Epidermal melanocyte (primary cell): ENCODE results near the gene RELB.

Source experiments
- DNase-seq: peaks from one replicate; pipeline ENCODE4 v3.0.0; 2011; ENCODE audit warnings: low spot score; ENCODE audit not compliant: insufficient read length

The RELB gene

GRCh38 chr19:45058622-45059159 is 57.4 kb downstream of the RELB start:
- no peak for DNase-seq

DNA sequence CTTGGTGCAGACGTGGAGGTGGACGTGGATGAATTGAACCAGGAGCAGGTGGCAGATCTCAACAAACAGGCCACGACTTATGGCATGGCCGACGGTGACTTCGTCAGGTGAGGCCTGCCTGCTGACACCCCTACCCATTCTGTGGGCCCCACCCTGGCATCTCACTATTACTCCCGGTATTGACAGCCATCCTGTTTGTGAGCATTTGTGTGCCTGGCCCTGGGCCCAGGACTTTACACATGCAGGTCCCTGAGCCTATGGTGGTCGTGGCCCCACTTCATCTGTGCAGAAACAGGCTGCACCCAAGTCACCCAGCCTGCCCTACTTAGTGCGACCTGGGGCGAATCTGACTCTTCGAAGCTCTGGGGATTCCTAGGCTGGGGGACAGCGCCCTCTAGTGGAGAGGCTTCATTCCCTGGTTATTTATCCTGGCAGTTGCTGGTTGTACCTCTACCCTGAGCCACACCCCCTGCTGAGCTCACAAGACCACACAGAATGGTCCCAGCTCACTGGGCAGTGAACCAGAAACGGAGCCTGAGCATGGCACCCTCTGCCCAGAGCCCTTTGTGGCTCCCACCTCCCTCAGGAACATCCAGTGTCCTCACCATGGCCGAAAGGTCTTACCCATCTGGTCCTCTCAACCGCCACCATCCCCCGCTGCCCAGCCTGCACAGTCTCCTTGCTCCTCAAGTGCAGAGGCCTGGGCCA is 58.1 kb downstream of the RELB start:
- peak; percentile 77 for DNase-seq

DNA sequence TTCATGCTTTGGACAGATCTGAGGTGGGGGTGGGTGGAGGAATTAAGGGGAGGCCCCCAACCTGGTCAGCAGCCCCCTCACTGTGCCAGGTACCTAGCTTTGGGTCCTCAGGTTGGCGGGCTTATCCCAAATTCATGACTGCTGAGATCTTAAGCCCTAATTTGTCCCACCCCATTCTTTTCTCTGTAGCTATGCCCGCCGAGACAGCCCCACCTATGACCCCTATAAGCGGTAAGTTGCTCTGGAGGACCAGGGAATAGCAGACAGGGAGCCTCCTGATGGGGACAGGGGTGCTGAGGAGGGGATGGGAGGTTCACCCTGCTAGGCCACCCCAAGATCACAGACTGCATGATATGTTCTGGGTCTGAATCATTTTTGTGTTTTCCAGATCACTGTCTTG is 60.7 kb downstream of the RELB start:
- DNase-seq = no peak

DNA sequence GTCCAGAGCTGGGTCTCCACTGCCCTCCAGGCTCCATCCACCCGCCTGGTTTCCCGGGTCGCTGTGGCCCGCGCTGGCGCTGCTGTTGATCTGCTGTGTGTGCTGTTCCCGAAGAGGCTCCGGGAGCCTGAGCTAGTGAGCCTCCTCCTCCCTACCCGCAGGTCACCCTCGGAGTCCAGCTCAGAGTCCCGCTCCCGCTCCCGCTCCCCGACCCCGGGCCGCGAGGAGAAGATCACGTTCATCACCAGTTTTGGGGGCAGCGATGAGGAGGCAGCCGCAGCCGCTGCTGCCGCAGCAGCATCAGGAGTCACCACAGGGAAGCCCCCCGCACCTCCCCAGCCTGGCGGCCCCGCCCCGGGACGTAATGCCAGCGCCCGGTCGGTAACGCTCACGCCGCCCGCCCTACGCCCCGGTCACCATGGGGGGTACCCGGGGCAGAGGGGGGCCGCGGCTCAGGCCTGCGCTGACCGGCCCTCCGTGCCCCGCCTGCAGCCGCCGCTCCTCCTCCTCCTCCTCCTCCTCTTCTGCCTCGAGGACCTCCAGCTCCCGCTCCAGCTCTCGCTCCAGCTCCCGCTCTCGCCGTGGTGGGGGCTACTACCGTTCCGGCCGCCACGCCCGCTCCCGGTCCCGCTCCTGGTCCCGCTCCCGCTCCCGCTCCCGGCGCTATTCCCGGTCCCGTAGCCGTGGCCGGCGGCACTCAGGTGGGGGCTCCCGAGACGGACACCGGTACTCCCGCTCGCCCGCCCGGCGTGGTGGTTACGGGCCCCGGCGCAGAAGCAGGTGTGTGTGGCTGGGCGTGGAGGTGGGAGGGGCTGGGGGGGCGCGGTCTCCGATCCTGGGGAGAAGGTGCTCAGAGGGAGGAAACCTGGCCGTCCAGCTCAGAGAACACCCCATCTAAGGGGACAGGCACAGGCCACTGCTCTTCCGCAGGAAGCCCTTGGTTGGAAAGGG is 62.9 kb downstream of the RELB start:
- no peak for DNase-seq

DNA sequence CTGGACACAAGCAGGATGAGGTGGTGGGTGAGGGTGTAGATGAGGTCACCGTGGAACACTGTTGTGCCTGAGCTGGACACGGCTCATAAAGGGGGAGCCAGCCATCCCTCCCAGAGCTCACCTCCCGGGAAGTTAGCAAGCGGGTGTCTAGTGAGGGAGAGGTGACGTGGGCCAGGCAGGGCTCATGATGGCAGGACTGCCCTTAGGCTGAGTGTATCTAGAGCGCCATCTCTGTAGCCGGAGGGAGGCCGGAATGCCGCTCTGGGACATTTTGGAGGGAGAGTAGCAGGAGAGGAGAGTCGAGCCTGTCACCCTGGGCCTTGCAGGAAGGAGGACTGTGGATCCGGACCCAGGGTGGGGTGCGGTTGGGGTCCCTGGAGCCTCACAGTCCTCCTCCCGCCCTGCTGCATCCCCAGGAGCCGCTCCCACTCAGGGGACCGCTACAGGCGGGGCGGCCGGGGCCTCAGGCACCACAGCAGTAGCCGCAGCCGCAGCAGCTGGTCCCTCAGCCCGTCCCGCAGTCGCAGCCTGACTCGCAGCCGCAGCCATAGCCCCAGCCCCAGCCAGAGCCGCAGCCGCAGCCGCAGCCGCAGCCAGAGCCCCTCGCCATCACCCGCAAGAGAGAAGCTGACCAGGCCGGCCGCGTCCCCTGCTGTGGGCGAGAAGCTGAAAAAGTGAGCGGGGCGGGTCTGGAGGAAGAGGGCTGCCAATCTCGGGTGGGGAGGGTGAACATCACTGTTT is 65.8 kb downstream of the RELB start:
- no peak for DNase-seq

DNA sequence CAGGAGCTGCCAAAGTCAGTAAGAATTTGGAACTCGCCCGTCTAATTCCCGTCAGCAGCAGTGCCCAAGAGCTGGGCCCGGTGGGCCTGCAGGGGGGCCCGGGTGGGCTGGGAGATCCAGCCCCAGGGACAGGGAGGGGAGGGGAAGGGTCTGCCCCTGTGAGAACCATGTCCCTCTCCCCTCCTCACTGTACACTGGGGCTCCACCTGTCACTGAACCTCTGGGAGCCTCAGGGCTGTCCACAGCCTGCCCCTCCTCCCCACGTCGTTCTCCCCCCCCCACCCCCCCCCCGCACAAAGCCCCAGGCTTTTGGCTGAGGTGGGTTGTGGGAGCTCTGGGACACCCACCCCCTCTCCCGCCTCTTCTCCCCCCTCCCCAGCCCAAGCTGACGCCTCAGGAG is 66.8 kb downstream of the RELB start:
- DNase-seq = no peak

DNA sequence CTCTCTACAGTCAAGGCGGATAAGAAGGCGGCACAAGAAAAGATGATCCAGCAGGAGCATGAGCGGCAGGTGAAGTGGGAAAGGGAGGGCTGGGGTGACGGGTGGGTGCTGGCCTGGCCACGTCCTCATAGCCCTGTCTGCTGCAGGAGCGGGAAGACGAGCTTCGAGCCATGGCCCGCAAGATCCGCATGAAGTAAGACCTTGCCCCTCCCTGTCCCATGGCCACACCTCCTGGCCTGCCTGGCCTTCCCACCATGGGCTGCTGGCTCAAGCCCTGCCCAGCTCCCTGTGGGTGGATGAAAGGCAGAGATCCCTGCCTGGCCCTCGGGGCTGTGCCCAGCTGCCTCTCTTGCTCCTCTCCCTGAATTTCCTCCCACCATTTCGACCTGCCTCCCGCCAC is 67.8 kb downstream of the RELB start:
- DNase-seq = no peak

- no peak for DNase-seq
These were observed 69.0 kb downstream of the RELB start for GRCh38 chr19:45070214-45070613.

DNA sequence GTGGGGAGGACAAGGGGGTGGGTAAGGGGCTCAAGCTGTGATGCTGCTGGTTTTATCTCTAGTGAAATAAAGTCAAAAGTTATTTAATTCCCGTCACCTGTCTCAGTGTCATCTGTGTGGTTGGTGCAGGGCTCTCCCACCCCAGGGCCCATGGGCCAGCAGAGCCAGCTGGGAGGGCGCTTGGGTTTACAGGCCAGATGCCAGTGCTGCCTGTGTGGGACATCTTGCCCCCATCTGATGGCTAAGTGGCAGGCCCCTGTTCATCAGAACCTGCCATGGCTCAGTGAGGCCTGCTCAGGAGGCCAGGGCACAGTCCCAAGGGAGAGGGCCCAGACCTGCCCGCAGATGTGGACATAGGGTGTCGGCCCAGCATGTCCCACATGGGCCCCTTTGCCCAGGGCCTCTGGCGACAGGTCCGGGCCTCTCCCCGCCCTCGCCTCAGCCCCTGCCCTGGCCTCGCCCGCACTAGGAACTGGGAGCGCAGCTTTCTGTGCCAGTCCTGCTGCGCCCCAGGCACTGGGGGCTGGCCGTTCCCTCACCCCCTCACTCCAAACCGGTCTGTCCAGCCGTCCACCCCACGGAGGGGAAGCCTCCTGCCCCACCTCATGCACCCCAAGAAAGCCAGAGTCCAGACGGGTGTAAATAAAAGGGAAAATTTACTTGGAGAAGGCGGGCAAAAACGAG is 69.7 kb downstream of the RELB start:
- no peak for DNase-seq

DNA sequence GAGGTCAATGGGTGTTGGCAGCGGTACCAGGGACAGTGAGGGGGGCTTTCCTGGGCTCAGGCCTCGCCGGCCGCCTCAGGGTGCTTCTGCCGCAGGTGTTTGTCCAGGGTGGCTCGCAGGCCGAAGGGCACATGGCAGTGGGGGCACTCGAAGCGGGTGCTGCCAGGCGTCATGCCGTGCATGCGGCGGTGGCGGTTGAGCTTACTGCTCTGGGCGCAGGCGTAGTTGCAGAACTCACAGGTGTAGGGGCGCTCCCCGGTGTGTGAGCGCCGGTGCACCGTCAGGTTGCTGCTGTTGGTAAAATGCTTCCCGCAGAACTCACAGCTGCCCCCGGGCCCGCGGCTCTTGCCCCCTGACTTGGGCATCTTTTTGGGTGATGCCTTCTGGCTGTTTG is 70.3 kb downstream of the RELB start:
- no peak for DNase-seq

DNA sequence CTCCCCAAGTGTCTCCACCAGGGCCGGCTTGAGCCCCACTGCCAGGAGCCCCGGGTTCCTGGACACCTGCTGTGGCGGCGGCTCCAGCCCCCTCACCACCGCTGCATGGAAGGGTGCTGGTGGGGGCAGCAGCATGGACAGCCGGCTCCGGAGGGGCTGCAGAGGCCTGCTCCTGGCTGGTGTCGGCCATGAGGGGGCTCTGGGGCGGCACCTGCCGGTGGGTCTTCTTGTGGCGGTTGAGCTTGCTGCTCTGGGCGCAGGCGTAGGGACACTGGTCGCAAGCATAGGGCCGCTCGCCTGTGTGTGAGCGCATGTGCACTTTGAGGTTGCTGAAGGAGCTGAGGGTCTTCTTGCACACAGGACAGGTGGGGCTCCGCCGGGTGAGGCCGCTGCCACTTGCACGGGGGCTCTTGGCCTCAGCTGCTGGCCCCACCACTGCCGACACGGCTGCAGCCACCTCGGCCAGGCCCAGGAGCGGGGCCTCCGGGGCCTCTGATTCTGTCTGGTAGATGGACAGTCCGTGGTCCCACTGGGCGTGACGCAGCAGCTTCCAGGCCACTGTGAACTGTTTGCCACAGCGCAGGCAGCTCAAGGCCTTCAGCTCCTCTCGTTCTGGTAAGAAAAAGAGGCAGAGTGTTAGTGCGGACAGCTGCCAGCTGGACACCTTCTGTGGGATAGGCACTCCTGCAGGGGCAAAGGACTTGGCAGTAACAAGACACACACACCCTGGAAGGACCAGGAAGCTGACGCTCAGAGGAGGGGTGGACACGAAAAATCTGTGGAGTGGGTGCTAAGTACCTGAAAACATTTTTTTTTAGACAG is 70.9 kb downstream of the RELB start:
- DNase-seq = no peak

DNA sequence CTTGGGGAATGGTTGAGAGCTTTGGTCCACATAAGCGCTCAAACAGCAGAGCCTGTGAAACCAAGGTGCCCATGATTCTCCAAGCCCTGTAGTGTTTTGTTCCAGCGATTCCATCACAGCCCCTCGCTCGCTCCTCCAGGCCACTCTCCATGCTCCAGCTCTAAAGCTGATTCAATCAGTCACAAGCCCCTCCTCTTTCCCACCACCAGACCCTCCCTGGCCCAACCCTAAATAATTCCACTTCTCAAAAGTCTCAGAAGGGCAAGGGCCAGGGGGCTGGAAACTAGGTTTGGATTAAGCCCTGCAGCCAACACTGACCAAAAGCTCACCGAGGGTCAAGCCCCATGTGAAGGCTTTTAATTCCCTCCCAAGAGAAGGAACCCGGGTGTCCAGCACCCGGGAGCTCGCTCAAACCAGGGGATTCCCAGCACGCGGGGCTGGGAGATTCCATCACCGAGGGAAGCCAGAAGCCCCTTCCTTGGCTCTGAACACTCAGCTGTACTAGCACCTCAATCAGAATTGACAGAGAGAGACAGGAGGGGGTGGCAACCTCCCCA is 73.6 kb downstream of the RELB start:
- DNase-seq = no peak

DNA sequence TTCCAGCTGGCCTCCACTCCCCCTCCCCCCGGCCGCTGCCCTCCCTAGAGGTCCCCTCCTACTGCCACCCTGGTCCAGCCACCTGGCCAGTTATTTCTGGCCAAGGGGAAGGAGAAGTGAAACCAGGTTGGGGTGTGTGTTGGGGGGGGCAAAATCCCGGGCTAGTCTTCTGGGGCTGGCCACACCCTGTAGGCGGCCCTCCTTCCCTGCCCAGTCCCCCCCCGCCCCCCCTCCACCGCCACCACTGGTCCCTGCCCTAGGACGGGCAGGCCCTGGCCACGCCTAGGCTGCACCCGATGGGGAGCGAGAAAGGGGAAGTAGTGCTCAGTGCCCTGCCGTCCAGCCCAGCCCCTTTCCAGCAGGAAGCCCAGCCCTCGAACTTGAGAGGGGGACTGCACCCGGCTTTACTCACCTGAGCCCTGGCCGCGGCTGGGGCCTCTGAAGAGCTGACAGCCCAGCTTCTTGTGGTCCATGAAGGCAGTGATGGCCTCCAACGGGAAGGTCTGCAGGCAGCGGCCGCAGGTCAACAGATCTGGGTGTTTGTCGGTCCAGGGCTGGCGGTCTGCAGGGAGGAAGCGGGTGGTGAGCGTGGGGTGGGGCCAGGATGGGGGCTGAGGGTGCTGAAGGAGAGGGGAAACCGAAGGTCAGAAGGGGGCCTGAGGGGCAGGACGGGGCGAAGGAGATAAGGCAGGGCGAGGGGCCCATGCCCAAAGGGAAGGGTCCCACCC is 74.2 kb downstream of the RELB start:
- DNase-seq = peak; percentile 69

DNA sequence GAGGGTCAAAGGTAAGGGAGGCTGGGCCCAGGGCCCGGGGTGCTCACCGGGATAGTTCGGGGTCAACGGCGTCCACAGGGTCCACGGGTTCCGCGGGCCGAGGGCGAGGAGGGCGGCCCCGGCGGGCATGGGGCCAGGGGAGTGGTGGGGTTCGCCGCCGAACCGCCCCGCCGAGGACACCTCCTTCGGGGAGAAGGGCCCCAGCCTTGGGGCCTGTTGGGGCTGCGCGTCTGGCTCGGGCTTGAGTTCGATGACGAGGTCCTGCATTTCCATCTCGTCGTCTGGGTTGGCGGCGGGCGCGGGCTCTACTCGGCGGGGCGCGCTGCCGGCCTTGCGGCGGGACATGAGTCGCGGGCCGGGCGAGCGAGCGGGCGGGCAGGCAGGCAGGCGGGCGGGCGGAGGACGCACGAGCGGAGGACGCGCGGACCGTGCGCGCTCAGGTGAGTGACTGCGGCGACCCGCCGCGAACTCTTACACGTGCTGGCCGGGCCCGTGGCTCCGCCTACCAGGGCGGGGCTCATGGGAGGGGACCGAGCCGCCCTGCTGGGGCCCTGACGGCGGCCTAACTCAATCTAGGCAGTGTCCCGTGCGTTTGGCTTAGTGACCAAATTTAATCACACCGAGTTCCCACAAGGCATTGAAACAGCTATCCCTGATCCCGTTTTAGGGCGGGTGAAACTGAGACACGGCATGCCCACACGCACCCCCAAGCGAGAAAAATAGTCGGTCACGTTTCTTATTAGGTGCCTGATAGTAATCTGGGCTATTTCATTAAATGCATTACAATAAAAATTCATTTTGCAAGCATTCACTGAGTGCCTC is 75.0 kb downstream of the RELB start, which contains the start of gene ZNF296:
Gene ZNF296 (minus strand): TSS at position 450 of the 822 bp plus-strand sequence. CDS start 105 bp downstream, at position 345.
- peak; percentile 58 for DNase-seq

DNA sequence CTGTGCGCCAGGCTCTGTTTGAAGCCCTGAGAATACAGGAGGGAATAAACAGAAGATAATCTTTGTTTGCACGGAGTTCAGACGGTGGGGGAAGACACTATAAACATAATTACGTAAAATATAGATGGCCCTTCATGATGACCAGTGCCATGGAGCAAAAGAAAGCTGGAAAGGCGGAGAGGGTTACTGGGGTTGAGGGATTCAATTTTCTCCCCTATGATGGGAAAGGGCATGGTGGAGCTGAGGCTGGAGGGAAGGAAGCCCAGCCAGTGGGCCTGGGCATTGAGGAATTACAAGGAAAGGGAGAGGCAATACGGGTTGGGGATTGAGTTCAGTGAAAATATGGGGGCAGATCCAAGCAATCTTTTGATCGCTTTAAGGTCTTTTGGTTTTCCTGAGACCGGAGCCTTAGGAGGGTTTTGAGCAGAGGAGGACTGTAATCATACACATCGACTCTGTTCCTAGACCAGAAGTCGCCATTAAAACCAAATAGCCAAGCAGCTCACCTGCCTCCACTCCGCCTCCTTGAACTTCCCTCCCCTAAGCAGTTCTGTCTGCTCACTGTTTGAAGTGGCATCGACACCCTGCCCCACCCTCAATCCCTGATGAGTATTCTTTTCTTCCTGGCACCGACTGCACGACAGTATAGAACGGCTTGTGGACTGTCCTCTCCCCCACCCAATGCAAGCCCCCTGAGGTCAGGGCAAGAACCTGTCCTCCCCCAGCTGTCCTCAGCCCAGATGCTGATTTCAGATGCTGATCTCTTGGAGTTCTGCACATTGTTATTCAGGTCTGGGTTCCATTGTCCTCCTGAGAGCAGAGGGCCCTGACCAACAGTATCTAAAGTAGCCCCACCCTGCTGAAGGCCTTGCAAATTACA is 75.8 kb downstream of the RELB start:
- no peak for DNase-seq

GRCh38 chr19:45078390-45079062 is 77.3 kb downstream of the RELB start:
- no peak for DNase-seq
